GM12892 (cell line): Measurements from ENCODE around the gene KMT5B.

Experiments
- POLR2A ChIP-seq: IDR thresholded peaks from 2 replicates; pipeline ENCODE4 v1.6.1; 2011; ENCODE audit warnings: low read depth, low read length, control low read depth
- TAF1 ChIP-seq: IDR thresholded peaks from 2 replicates; pipeline ENCODE4 v1.6.1; 2011; ENCODE audit warnings: low read depth, mild to moderate bottlenecking, control low read depth, low read length, borderline replicate concordance

DNA sequence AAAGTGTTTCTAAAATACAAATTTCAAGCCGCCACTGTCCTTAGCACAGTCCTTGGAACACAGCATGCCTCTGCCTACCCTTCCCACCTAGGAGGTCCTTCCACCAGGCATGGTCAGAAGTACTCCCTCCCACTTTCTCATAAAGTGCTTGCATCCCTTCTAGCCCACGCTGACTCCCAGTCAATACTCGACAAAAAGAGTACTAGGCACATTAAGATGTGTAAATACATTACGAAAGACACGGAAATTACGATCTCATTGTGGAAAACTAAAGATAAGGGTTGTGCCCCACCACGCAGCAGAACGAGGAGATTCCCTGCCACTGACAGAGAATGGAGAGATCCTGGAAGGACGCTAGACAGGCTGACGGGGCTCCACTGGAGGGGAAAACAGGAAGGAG lies 105.4 kb downstream of the KMT5B start:
- no peak for TF ChIP-seq POLR2A
- no peak for TF ChIP-seq TAF1
